Inflammatory macrophage treated with lipopolysaccharide for 4 hours (primary cell): Measurements from ENCODE around the gene COL9A1.

Experiments
- DNase-seq: peaks from one replicate; pipeline ENCODE4 v3.0.0-alpha.2; 2020

The COL9A1 gene

GRCh38 chr6:70221715-70222438, 81.0 kb downstream of the COL9A1 start:
- no peak for DNase-seq

- peak; percentile 12 for DNase-seq
Measured at GRCh38 chr6:70221025-70221714, 81.7 kb downstream of the COL9A1 start.

GRCh38 chr6:70219943-70220613, 82.8 kb downstream of the COL9A1 start:
- no peak for DNase-seq

GRCh38 chr6:70216767-70217166, 86.1 kb downstream of the COL9A1 start:
- no peak for DNase-seq

- no peak for DNase-seq
Measured at GRCh38 chr6:70215460-70216108, 87.3 kb downstream of the COL9A1 start.

- DNase-seq = no peak
Measured at GRCh38 chr6:70210462-70210861, 92.4 kb downstream of the COL9A1 start.

GRCh38 chr6:70208235-70208790, 94.6 kb downstream of the COL9A1 start:
- DNase-seq = no peak

GRCh38 chr6:70198785-70199184, 104.1 kb downstream of the COL9A1 start:
- no peak for DNase-seq

GRCh38 chr6:70196531-70196930, 106.4 kb downstream of the COL9A1 start:
- DNase-seq = no peak

- no peak for DNase-seq
Measured at GRCh38 chr6:70194421-70194820, 108.5 kb downstream of the COL9A1 start.

- DNase-seq = no peak
Measured at GRCh38 chr6:70188202-70188601, 114.7 kb downstream of the COL9A1 start.

- DNase-seq = no peak
Measured at GRCh38 chr6:70186461-70186860, 116.4 kb downstream of the COL9A1 start.

- DNase-seq = no peak
Measured at GRCh38 chr6:70184723-70185122, 118.2 kb downstream of the COL9A1 start.

- no peak for DNase-seq
Measured at GRCh38 chr6:70183538-70183937, 119.3 kb downstream of the COL9A1 start.

GRCh38 chr6:70180901-70181599, 121.8 kb downstream of the COL9A1 start:
- no peak for DNase-seq

GRCh38 chr6:70180183-70180900, 122.5 kb downstream of the COL9A1 start:
- DNase-seq = no peak

GRCh38 chr6:70176842-70177550, 125.9 kb downstream of the COL9A1 start:
- no peak for DNase-seq

- no peak for DNase-seq
Measured at GRCh38 chr6:70175770-70176169, 127.1 kb downstream of the COL9A1 start.

GRCh38 chr6:70172252-70172651, 130.6 kb downstream of the COL9A1 start:
- no peak for DNase-seq

- no peak for DNase-seq
Measured at GRCh38 chr6:70171236-70171635, 131.6 kb downstream of the COL9A1 start.
